ENCODE measurements around the gene CACNB4.

Gene CACNB4

DNA sequence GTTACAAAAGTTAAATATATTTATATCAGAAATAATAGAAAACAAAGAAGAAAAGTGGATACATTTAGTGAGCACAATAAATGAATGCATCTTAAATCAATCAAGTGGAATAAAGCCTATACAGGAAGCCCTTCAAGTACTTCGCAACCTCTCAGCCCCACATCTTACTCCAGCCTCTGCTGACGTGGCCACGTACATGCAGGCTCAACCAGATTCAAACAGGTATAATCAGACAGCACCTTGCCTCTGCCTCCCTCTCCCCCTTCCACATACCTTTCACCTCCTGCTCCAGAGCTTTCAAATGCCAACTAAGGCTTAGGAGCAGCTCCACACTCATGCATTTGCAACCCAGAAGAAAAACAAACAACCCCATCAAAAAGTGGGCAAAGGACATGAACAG lies 32.9 kb downstream of the CACNB4 start:
- no peak overlapping the region for H3K4me3 ChIP-seq (ENCODE audit: low read depth, low read length)
- no peaks in the 10 kb centered on the region for H3K36me3 ChIP-seq
- H3K27ac ChIP-seq, result no peak overlapping the region
- no peak for DNase-seq
- TF ChIP-seq, protein P1, sequence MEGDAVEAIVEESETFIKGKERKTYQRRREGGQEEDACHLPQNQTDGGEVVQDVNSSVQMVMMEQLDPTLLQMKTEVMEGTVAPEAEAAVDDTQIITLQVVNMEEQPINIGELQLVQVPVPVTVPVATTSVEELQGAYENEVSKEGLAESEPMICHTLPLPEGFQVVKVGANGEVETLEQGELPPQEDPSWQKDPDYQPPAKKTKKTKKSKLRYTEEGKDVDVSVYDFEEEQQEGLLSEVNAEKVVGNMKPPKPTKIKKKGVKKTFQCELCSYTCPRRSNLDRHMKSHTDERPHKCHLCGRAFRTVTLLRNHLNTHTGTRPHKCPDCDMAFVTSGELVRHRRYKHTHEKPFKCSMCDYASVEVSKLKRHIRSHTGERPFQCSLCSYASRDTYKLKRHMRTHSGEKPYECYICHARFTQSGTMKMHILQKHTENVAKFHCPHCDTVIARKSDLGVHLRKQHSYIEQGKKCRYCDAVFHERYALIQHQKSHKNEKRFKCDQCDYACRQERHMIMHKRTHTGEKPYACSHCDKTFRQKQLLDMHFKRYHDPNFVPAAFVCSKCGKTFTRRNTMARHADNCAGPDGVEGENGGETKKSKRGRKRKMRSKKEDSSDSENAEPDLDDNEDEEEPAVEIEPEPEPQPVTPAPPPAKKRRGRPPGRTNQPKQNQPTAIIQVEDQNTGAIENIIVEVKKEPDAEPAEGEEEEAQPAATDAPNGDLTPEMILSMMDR (IDR thresholded peaks at IDR 0.05; ENCODE audit: low read depth, low read length), result no peak
- no peaks in the 10 kb centered on the region for H3K27me3 ChIP-seq (ENCODE audit: insufficient read depth, low read depth, severe bottlenecking)
- no peaks in the 10 kb centered on the region for H3K9me3 ChIP-seq (ENCODE audit: severe bottlenecking)

GRCh38 chr2:152064001-152064400 lies 34.8 kb downstream of the CACNB4 start:
- Histone ChIP-seq H3K9me3 (ENCODE audit: severe bottlenecking) (peaks cover 5% of the 10 kb centered on the region), H3K27me3 (ENCODE audit: insufficient read depth, low read depth, severe bottlenecking) (no peaks in the 10 kb centered on the region), H3K27ac (no peak overlapping the region), H3K36me3 (no peaks in the 10 kb centered on the region), H3K4me3 (ENCODE audit: low read depth, low read length) (no peak overlapping the region)
- no peak for DNase-seq
- TF ChIP-seq, protein P1 (IDR thresholded peaks at IDR 0.05; ENCODE audit: low read depth, low read length), result no peak

GRCh38 chr2:152063325-152063924 lies 35.4 kb downstream of the CACNB4 start:
- no peaks in the 10 kb centered on the region for H3K27me3 ChIP-seq (ENCODE audit: insufficient read depth, low read depth, severe bottlenecking)
- TF ChIP-seq, protein P1 (IDR thresholded peaks at IDR 0.05; ENCODE audit: low read depth, low read length), result no peak
- peaks cover 8% of the 10 kb centered on the region for H3K9me3 ChIP-seq (ENCODE audit: severe bottlenecking)

GRCh38 chr2:152062125-152063091 lies 36.4 kb downstream of the CACNB4 start:
- no peak overlapping the region for H3K4me3 ChIP-seq (ENCODE audit: low read depth, low read length)
- DNase-seq, result no peak
- H3K9me3 ChIP-seq (ENCODE audit: severe bottlenecking), result peaks cover 8% of the 10 kb centered on the region
- no peak overlapping the region for H3K27ac ChIP-seq
- TF ChIP-seq, protein P1 (IDR thresholded peaks at IDR 0.05; ENCODE audit: low read depth, low read length), result no peak
- no peaks in the 10 kb centered on the region for H3K36me3 ChIP-seq
- no peaks in the 10 kb centered on the region for H3K27me3 ChIP-seq (ENCODE audit: insufficient read depth, low read depth, severe bottlenecking)

More at GRCh38 chr2:152063325-152063924, 35.4 kb downstream of the CACNB4 start:
- no peak overlapping the region for H3K4me3 ChIP-seq (ENCODE audit: low read depth, low read length)
- H3K27ac ChIP-seq, result no peak overlapping the region
- DNase-seq, result no peak
- no peaks in the 10 kb centered on the region for H3K36me3 ChIP-seq

GRCh38 chr2:152061383-152061782 lies 37.5 kb downstream of the CACNB4 start:
- no peaks in the 10 kb centered on the region for H3K36me3 ChIP-seq
- DNase-seq, result no peak
- H3K9me3 ChIP-seq (ENCODE audit: severe bottlenecking), result peaks cover 8% of the 10 kb centered on the region
- no peaks in the 10 kb centered on the region for H3K27me3 ChIP-seq (ENCODE audit: insufficient read depth, low read depth, severe bottlenecking)
- TF ChIP-seq, protein P1 (IDR thresholded peaks at IDR 0.05; ENCODE audit: low read depth, low read length), result no peak
- H3K27ac ChIP-seq, result no peak overlapping the region
- no peak overlapping the region for H3K4me3 ChIP-seq (ENCODE audit: low read depth, low read length)

Data from WERI-Rb-1 (cell line).